Ecto neural progenitor cell (in vitro differentiated cells): ENCODE data around the gene PDZD8.

ENCODE experiments used
- DNase-seq: peaks from one replicate; pipeline ENCODE4 v3.0.0-alpha.2; 2018; ENCODE audit warnings: low spot score

The PDZD8 gene

DNA sequence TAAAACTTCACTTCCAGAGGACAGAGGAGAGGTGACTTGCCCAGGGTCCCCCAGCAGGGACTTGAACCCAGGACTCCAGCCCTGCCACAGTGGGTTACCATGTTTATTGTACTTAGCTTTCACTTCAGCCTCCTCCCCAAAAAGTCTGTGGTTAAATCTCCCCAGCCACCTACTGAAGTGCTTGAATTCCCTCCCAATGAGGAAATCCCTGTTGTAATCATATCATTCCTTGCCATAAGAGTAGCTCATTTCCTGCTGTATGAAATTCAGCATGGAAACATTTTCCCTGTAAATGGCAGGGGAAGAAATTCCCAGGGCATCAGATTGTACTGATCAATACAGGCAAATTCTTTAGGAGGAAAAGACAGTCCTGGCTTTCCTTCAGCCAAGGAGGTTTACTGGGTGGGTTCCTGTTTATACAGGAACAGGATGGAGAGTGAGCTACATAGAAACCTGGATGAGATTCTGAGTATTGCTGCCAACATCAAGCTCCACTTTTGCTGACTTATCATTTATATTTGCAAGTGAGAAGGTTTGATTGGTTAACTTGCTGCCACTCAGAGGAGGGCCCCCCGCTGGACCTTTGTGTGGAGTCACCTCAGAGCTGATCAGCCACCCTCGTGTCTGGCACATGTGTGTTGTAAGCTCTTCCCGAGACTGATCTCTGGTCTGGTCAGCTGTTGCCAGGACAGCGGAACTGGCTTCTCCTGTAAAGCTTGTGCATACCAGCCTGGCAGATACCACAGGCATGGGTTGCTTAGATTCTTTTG lies 16.4 kb upstream of the PDZD8 start:
- DNase-seq, result no peak

GRCh38 chr10:117390420-117390819 lies 15.2 kb upstream of the PDZD8 start:
- DNase-seq, result no peak

DNA sequence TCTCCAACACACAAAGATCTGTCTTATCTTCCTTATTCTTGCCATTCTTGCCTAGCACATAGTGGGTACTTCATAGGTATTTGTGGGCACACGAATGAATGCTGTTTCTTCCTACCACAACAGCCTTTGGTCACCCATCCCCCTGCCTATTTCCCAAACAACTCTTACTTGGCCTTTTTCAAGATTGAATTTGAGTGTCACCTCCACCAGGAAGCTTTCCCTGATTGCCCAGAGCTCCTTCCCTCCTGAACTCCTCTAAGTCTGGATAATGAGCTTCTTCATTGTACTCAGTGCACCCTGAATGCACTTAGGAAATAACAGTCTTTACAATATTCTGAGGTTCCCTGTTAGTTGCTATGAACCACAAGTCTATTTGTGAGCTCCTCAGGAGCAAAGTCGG lies 11.6 kb upstream of the PDZD8 start:
- no peak for DNase-seq

- DNase-seq, result no peak
Measured at GRCh38 chr10:117382861-117383260, 7.6 kb upstream of the PDZD8 start.

- peak; percentile 62 for DNase-seq
Measured at GRCh38 chr10:117374506-117375359, 507 bp downstream of the PDZD8 start.

DNA sequence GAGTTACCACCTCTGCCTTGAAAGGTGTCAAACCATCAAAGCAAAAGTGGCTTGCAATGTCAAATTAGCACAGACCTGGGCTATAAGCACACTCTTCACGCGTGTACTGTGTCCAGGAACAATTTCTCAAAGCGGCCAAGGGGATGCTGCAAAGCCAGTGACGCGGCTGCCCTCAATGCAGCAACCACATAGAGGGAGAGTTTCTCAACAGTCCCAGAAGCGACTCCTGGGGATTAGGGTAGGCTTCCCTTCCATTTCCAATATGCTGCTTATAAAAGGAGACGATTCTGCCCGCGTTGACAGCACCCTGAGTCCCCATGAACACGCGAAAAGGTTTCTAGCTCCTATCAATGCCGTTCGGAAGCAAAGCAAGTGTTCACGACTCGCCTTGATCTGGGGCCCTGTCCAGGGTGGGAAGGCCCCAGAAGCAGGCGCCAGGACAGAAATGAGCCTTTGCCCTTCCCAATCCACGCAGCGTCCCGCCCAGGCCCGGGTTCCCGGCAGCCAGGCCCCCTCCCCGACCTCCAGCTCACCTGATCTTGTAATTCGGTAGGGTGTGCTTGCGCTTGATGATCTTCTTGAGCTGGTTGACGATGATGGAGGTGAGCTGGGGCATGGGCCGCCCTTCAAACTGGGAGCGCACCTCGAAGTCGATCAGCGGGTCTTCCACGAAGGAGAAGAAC lies 1.3 kb downstream of the PDZD8 start:
- DNase-seq, result peak; percentile 60

GRCh38 chr10:117370205-117370604 lies 5.0 kb downstream of the PDZD8 start:
- no peak for DNase-seq

GRCh38 chr10:117367718-117368117 lies 7.5 kb downstream of the PDZD8 start:
- DNase-seq, result no peak

- DNase-seq, result no peak
Measured at GRCh38 chr10:117366741-117367140, 8.5 kb downstream of the PDZD8 start.

GRCh38 chr10:117365612-117366011 lies 9.6 kb downstream of the PDZD8 start:
- DNase-seq, result no peak

GRCh38 chr10:117364110-117364960 lies 10.9 kb downstream of the PDZD8 start:
- DNase-seq, result no peak

DNA sequence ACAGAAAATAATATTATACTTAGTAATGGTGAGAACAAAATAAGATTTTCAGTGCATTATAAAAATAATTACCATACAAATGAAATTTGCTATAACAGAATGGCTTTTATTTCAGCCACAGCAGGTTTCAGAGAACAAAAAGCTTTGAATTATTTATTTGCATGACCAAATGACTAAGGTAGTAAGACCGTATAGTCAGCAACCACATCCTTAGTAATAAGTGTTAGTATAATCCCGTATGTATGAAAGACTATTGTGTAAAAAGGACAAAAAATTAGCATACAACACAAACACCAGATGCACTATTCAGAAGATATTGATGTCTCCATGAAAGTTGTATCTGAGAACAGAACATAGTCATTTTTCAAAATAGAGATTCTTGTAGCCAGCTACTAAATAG lies 12.2 kb downstream of the PDZD8 start:
- DNase-seq, result no peak

DNA sequence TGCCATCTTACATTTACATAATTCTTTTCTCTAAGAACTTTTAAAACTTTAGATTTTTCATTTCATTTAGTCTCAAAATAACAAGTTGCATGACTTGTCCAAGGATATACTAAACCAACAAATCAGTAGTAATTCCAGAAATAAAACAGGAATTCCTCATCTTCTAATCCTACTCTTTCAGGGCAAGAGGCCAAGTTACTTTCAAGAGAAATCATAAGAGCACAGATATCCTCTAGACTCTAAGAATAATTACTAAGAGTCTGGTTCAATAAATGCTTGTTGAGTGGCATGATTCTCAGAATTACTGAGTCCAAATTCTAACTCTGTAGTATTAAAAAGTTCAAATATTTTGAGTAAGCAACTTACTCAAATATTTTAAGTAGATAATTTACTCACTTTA lies 12.9 kb downstream of the PDZD8 start:
- no peak for DNase-seq

- no peak for DNase-seq
Measured at GRCh38 chr10:117360994-117361667, 14.1 kb downstream of the PDZD8 start.

- DNase-seq, result no peak
Measured at GRCh38 chr10:117360016-117360415, 15.2 kb downstream of the PDZD8 start.

DNA sequence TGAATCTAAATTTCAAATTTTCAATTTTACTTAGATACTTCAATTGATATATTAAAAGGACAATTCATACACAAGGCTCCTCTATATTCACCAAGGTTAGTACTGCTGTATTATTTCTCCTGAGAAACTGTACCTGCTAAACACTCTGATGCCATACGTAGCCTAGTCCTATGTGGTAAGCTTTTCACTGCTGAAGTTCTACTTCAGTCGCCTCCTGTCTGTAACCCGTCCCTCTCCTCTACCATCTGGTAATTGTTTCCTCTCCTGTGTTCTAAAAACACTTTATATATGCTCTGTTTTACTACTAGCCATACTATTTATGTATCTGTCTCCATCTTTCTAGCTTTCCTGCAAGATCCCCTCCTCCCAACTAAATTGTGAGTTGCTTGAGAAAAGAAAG lies 20.2 kb downstream of the PDZD8 start:
- no peak for DNase-seq

DNA sequence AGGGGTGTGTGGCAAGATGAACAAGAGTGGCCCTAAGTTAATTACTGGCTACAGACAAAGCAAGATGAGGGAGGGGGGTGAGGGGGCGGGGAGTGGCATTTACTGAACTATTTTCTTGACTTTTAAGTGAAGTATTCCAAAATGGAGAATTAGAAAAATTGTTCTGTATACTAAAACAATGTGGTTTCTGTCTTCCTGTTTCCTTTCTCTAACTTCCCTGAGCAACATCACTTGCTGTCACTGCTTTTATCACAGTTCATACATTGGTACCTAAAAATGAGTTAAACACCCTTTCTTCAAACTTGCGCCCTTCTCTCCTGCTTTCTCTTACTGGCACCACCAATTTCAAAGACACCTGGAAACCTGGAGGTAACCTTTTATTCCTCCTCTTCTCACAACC lies 21.6 kb downstream of the PDZD8 start:
- no peak for DNase-seq

DNA sequence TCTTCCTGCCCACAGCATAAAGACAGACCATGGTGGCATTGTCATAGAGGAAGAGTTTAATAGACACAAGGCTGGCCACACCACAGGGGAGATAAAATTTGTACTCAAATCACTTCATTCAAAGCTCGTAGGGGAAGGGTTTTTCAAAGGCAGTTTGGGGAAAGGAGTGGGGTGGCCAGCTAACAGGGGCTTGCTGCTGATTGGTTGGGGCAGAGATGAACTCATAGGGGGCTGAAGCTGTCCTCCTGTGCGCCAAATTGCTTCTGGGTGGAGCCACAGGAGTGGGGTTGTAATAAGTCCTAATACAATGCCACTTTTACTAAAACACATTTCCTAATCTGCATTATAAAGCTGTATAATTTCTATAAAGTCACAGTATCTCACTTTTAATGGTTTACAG lies 22.5 kb downstream of the PDZD8 start:
- DNase-seq, result no peak

GRCh38 chr10:117351996-117352395 lies 23.2 kb downstream of the PDZD8 start:
- no peak for DNase-seq

DNA sequence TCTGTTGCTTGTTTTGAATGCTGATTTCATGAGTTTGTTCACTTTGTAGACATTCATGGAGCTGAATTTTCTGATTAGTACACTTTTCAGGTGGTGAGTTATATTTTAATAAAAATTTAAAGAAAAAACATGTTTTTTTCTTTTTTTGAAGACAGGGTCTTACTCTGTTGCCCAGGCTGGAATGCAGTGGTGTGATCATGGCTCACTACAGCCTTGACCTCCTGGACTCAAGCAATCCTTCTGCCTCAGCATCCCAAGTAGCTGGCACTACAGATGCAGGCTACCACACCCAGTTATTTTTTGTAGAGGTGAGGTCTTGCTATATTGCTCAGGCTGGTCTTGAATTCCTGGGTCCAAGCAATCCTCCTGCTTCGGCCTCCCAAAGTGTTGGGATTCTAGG lies 23.7 kb downstream of the PDZD8 start:
- DNase-seq, result no peak

GRCh38 chr10:117350909-117351308 lies 24.3 kb downstream of the PDZD8 start:
- DNase-seq, result no peak
